Activated T-helper 1 cell treated with anti-CD3 and anti-CD28 coated beads, Interleukin-2, amount 50 U/mL, for 16 hours (primary cell): ENCODE results near the gene AMBRA1.
A peak's percentile ranks its signal among the peaks of the same experiment; 100 is the strongest.

Experiments used
- DNase-seq, 2 donors: peaks; one replicate each; pipeline ENCODE4 v3.0.0-alpha.2; 2020; ENCODE audit warnings: low read depth in 1 of 2, low spot score in 1 of 2

AMBRA1 gene

DNA sequence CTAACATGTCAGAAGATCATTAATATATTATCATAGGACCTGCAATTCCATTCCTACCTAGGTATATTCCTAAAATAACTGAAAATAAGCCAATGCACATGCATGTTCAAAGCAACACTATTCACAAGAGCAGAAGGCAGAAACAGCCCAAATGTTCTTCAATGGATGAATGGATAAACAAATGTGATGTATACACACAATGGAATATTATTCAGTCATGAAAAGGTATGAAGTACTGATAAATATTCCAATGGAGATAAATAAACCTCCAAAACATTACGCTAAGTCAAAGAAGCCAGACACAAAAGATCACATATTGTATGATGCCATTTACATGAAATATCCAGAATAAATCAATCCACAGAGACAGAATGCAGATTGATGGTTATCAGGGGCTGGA lies 16.8 kb downstream of the AMBRA1 start:
- no peak for DNase-seq

DNA sequence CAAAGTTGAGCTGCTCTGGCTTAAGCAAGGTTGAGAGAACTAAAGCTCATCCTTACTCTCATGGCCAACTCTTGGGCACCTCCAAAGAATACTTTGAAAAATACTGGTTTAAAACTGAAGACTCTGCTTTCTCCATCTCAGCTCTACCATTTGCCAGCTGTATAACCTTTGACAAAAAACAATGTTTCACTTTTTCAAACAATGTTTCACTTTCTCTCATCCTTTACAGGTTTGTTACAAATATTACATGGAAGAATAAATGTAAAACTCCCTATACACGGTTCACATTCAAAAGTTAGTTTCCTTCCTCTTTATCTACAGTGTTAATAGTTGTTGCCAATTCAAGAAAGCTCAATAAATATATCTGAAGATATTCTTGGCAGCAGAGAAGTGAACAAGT lies 19.2 kb downstream of the AMBRA1 start:
- no peak for DNase-seq

DNA sequence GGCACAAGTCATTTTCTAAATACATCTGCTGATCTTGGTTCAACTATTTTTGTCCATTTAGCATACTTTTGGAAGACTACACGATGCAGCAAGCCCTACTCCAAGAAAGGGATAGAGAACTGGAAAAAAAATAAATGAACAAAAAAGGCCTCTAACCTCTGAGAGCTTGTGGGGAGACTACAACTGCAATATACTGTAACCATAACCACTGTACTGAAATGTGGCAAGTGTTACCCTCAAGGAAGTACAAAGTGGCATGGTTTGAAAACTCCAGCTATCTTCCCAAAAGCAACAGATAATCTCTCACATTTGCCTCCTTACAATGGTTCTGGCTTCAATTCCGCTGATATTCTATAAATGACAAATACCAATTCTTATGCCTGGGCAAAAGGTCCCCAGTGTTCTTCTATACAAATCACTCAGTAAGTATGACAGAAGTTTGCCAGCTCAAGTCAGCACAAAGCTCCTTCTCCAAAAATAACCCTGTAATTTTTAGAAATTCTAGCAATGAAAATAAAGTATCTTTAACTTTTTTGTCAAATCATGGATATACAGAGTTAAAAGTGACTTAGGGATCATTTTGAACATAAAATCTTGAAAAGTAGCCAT lies 22.9 kb downstream of the AMBRA1 start:
- DNase-seq: no peak

DNA sequence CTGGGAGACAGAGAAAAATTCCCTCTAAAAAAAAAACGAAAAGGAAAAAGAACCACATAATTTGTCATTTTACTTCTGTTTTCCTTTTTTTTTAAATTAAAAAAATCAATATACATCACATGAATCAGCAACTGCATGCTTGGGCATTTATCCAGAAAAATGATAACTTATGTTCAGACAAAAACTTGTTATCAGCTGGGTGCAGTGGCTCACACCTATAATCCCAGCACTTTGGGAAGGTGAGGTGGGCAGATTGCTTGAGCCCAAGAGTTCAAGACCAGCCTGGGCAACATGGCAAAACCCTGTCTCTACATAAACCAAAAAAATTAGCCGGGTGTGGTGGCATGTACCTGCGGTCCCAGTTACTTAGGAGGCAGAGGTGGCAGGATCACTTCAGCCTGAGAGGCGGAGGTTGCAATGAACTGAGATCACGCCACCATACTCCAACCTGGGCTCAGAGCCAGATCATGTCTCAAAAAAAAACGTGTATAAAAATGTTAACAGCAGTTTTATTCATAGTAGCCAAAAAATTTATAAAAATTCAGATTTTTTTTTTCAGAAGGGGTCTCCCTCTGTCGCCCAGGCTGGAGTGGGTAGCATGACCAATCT lies 28.5 kb downstream of the AMBRA1 start:
- DNase-seq: no peak

DNA sequence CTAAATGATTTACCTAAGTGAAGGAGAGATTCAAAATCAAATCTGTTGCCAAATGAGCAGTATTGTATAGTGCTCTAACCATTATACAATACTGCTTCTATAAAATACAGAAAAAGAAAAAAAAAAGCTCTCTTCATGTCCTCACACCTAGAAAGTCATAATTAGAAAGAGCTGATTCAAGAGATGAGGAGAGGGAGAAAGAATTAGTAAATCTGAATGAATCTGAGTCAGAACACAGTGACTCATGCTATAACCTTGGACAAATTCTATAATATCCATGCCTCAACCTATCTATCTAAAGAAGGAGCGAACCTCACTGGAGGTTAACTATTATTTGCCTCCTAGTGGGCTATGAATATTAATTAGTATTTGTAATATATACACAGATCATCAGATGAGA lies 29.4 kb downstream of the AMBRA1 start:
- DNase-seq: no peak

DNA sequence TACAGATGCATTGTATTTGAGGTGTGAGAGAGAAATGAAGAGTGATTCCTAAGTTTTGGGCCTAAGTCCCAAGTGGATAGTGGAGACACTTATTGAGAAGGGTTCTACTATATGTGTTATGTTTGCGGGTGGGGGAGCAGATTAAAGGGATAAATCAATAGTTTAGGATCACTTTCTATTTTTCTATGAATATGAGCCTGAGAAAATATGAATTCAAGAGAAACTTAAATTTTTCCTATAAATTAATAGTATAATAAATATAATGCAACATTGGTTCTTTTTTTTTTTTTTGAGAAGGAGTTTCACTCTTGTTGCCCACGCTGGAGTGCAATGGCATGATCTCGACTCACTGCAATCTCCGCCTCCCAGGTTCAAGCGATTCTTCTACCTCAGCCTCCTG lies 31.3 kb downstream of the AMBRA1 start:
- DNase-seq: no peak

DNA sequence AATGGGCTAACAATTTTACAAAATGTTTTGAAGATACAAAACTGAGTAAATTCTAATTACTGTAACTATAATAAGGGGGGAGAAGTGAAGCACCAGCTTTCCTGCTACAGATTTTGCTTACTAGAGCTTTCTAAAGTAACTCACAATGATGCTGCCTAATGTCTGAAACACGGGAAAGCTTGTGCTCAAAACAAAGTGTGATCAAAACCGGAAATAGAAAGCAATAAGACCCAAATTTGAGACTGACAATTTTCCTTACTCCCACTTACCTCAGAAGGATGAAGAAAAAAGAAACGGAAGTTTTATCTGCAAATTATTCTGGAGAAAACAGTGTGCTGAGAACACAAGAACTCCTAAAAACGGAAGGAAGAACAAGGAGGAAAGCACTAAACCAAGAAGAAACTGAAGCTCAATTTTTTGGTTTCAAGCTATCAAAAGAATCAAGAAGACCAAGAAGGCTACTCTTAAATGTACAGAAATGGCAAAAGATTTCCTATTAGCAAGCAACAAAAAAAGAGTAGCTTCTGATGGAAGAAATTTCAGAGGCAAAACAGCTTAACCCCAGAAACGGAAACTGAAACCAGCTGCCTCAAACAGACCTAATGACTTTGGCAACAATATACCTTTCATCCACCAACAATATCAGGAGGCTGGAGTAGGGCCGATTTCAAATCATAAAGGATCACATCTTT lies 33.4 kb downstream of the AMBRA1 start:
- no peak for DNase-seq

DNA sequence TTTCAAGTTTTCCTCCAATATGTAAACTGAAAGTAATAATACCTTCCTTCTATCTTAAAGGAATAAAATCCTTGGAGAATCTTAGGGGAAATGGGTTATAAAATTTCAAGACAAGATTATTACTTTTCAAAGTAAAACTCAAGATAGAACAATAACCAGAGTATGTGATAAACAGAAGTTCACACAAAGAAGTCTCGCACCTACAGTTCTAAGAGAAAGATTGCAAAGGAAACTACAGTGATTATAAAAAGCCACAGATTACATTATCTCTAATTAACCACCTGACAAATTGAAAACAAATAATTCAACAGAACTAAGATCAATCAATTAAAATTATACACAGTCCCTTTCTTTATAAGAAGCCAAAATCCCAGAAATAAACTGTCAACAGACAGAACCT lies 34.0 kb downstream of the AMBRA1 start:
- DNase-seq: no peak

DNA sequence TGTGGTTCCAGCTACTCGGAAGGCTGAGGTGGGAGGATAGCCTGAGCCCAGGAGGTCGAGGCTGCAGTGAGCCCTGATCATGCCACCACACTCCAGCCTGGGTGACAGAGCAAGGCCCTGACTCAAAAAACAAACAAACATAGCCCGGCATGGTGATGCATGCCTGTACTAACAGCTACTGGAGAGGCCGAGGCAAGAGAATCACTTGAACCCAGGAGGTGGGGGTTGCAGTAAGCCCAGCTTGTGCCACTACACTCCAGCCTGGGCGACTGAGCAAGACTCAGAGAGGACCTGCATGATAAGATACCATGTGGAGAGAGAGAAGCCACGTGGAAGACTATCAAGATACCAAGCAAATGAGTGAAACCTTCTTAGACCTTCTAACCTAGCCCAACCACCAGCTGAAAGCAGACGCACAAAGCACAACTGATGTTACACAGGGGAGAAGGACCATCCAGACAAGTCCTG lies 36.1 kb downstream of the AMBRA1 start:
- no peak for DNase-seq

DNA sequence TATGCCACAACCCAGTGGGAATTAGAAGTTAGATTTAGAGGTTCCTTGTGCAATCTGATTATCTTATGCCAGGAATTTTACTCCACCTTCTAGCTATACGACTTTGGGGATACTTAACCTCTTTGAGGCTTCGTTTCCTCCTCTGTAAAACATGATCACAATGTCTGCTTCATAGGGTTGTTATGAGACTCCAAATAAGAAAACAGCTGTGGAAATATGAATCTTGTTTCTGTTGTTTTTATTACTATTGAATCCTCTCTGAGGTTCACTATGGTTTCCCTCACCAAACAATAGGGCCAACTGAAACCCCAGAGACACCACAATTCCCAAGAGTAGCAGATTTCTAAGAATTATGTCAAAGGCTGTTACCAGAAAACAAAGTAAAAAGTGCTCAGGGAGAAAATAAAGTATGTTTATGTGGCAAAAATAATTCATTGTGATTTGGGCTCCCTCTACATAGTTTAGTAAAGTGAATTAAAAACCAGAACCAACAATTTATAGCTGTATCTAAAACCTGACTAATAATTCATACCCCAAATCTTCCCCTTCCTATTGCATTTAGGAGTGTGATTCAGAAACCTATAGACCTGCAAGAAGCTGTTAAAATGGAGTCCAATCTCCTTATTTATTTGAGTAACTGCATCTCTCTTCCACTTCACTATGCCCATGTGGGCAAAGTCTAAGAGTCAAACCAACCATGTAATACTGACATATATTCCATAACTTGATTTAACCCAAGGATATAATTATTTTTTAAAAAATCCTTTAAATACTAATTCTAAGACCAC lies 38.4 kb downstream of the AMBRA1 start:
- no peak for DNase-seq

DNA sequence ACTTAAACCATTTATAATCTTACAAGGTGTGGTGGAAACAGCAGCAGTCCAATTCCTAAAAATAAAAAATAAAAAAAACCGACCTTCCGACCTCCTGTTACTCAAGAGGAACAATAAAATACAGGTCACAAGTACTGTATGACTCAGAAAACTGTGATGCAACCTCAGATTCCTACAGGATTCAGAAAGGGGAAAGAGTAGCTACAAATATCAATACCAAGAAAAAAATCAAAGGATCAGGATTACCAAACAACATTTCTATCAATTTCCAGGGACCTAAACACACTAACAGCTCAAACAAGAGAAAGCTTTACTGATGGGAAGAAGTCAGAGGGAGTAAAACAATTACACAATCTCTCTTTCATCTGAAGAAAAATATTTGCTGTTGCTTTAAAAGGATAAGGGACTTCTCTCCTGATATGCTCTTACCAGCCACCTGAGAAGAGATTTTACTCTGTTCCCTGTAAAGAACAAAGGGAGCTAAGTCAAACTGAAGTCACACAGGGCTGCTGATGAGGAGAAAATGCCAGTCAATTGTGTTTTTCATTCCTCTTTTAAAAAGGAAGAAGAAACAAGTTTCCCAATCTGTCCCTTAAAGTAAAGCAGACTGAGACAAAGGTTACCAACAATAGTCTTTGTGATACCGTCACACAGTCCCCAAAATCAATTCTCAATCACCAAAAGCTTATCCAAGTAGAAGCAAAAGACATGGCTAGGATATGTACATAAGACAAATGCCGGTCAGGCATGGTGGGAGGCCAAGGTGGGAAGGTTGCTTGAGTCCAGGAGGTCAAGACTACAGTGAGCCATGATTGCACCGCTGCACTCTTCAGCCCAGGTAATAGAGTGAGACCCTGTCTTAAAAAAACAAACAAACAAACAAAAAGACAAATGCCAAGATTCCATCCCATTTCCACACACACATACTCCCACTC lies 39.3 kb downstream of the AMBRA1 start:
- DNase-seq: no peak

DNA sequence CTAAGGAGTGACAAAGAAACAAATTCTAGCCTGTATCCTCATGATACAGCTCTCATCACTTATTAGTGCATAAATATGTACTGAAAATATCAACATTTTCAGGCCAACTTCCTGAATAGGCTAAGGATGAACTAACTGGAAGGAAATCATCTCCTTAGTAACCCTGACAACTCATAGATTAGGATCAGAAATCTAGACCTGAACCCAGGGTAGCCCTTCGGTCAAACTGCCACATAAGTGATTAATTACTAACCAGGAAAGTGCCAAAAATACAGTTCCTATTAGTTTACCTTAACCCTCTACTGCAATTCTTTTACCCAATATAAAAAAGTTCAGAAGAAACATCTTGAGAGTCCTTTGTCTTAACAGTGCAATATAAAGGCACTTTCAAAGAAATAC lies 40.0 kb downstream of the AMBRA1 start:
- DNase-seq: no peak

DNA sequence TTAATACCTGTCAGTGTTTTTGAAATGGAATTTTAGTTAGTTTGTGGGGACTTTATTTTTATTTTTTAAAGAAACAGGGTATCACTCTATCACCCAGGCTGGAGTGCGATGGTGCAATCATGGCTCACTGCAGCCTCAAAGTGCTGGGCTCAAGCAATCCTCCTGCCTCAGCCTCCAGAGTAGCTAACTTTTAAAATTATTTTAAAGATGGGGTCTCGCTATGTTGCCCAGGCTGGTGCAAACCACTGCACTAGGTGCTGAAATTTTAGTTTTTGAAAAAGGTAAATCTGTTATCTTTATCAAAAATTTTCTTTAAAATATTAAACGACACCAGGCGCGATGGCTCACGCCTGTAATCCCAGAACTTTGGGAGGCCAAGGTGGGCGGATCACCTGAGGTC lies 42.6 kb downstream of the AMBRA1 start:
- no peak for DNase-seq

DNA sequence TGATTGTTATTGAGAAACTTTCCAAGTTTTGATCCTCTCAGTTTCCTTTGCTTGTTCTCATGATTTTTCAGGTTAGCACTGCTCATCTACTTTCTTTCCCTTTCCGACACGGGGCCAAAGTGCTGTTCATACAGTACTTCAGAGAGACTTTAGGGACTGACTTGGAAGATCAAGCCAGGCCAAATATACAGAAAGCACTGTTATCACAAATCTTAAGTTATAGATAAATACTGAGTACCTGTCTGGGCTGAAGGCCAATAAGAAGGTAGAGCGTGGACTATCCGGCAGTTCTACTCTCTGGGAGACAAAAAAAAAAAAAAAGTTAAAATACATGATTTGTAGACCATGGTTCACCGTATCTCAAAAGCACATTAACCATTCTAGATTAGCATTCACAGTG lies 46.2 kb downstream of the AMBRA1 start:
- DNase-seq: no peak

DNA sequence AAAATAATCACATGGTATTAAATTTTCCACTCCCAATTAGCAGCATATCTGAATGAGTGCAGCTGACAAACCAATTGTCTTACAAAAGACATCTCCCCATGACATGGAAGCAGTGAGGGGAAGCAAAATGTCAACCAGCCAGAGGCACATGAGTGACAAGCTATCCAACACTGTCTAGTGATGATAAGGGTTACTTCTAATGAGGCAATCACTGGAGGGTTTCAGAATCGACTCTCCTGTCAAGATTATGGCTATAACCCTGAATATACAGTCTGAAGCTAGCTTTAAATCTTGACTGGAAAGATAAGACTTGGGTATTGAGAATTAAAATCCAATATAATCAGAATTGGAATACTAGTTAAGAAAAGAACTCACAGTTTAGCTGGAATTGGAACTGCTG lies 50.3 kb downstream of the AMBRA1 start:
- DNase-seq: no peak

DNA sequence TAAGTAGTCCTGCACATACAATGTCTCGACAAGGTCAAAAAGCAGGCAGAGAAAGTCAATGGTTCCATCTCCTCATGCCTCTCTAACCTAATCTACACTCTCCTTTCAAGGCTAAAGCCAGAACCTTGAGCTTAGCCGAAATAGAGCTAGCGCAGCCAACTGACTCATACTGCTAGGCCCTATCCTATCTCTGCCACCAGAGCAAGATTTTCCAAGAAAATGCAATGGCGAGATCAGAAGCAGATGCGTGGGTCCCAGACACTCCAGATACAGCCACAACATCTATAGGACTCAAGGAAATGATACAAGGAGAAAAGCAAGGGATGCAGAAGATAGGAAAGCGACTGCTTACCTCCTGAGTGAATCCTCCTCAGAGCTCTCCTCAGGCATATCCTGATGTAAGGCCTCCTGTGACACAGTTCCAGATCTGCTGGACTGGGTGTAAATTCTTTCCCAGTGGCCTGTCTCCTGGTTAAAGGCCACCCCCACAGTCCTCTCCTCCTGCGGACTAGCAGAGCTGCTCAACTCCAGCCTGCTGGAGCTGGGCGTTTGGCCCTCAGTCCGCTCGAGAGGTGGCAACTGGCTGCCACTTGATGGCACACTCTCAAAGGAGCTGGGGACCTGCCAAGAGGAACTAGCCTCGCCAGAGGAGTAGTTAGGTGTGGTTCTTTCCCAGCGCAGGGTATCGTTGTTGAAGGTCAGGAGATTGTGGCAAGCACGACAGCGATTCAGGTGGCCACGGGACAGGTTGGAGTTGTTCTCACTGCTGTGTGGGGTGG lies 52.0 kb downstream of the AMBRA1 start:
- no peak for DNase-seq

DNA sequence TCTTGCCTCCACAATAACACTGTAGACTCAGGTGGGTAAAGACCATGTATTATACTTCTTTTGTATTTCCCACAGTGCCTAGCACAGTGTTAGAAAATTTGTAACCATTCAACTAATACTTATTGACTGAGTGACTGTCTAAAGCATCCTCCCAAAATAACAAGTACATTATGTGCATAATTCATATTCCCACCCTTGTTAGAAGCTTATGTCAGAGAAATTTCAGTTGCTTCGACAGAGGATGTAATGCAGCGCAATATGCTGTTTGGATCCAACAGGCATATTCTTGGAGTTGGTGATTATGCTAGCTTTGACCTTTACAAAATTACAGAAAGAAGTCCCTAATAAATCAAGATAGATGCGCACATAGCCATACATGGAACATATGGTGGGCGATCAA lies 53.0 kb downstream of the AMBRA1 start:
- no peak for DNase-seq

DNA sequence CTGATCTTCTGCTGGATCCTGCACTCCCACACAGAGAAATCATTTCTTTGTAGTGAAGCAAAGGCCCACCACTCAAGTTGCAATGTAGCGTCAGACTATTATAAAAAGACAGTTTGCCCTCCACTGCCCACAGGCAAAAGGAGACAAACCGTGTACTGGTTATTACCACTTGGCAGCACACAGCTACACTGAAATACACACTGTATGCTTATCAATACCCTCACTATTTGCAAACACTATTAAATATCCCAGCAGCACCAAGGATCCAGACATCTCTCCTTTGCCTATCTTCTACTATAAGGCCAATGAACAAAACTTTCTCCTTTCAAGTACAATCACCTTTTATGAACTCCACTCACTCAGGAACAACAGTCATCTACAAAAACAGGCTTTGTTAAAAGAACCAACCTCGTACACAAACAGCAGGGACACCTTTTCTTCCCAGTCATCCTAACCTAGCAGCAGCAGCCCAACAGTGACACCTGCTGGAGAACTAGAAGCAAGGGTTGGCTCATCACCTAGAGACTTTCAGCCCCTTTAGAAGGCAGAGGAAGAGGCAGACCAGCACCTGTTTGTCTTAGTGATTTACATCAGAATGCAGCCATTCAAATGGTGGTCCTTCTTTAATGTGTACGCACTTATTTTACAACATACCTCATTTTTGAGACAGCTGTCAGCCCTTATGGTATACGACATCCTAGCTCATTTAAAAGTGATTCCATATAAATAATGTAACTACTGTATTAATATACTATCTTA lies 56.1 kb downstream of the AMBRA1 start:
- DNase-seq: peak in 1 of 2 donors; percentile 32

DNA sequence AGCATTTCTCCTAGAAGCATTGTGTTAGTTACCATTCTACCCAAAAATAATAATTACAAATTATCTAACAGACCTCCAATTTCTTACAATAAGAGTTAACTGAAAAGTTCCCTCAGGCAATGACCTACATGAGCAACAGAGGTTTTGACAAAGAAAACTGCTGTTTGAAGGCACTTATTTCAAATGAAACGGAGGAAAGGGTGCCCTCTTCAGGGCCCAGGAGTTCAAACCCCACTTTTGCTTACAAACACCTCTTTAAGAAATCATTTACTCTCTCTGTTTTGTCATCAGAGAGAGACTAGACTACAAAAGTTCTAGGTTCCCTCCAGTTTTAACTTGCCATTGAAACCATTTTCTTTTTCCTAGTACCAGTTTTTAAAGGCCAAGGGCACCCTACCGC lies 56.7 kb downstream of the AMBRA1 start:
- DNase-seq: no peak
